Measurements from ENCODE around the gene CCDC107.

GRCh38 chr9:35691334-35691650, 33.2 kb downstream of the CCDC107 start:
- TF ChIP-seq CTCF (IDR thresholded peaks at IDR 0.05) (no peak), POLR2A (IDR thresholded peaks at IDR 0.05) (no peak)
